OCI-LY7 (cell line): ENCODE data around the gene ZNF609. TPM values are rescaled to one million over a fixed set of nuclear protein-coding genes. Genes with fewer than 3 reads are reported as not detected.

ENCODE experiments used
- BruUV-seq: library from RNA; stranded (reverse); fragments of 400-500 nt; replicated peaks from 2 replicates; lab custom pipeline; 2021; lab: Mats Ljungman, UMichigan
- CTCF ChIA-PET: fragments of 300-600 bp; sonication (Branson Sonifier 250); formaldehyde crosslinking; loops from one replicate; lab custom pipeline; 2022; ENCODE audit warnings: antibody characterized with exemption; ENCODE audit not compliant: unreplicated experiment; lab: Charles Lee
- POLR2A ChIA-PET: fragments of 300-600 bp; sonication (Branson Sonifier 250); formaldehyde crosslinking; loops from one replicate; lab custom pipeline; 2022; ENCODE audit warnings: antibody characterized with exemption; lab: Charles Lee
- DNase-seq: peaks from one replicate; pipeline ENCODE4 v3.0.0-alpha.2; 2015; ENCODE audit warnings: low spot score
- H2AFZ ChIP-seq: fragments of 200-600 bp; sonication (generic), shearing (Covaris generic); 2 replicates; pipeline ENCODE4 v1.6.1; 2014; ENCODE audit warnings: mild to moderate bottlenecking, antibody characterized with exemption, low read length, moderate library complexity
- H3K27ac ChIP-seq: fragments of 200-600 bp; sonication (generic); 2 replicates; pipeline ENCODE4 v1.5.1; 2014; ENCODE audit warnings: mixed run types, low read depth, mild to moderate bottlenecking, moderate library complexity, low read length, inconsistent platforms; ENCODE audit not compliant: poor library complexity, severe bottlenecking
- H3K36me3 ChIP-seq: fragments of 200-600 bp; sonication (generic); 2 replicates; pipeline ENCODE4 v1.6.1; 2014; ENCODE audit warnings: mild to moderate bottlenecking, antibody characterized with exemption, low read length, moderate library complexity, mixed read lengths; ENCODE audit not compliant: insufficient read depth
- H3K4me1 ChIP-seq: fragments of 200-600 bp; sonication (generic); 2 replicates; pipeline ENCODE4 v1.5.1; 2014; ENCODE audit warnings: mild to moderate bottlenecking, low read length; ENCODE audit not compliant: insufficient read depth, poor library complexity, severe bottlenecking
- H3K4me2 ChIP-seq: fragments of 200-600 bp; sonication (generic); 2 replicates; pipeline ENCODE4 v1.6.1; 2014; ENCODE audit warnings: mild to moderate bottlenecking, low read length
- H3K4me3 ChIP-seq: fragments of 200-600 bp; sonication (generic); 2 replicates; pipeline ENCODE4 v1.5.1; 2014; ENCODE audit warnings: mild to moderate bottlenecking, low read depth, low read length; ENCODE audit not compliant: poor library complexity, severe bottlenecking
- H3K79me2 ChIP-seq: fragments of 200-600 bp; sonication (generic); 2 replicates; pipeline ENCODE4 v1.6.1; 2016; ENCODE audit warnings: low read depth, mild to moderate bottlenecking, low read length, moderate library complexity, mixed read lengths; ENCODE audit not compliant: insufficient read depth
- H3K9me2 ChIP-seq: fragments of 200-600 bp; sonication (generic); 2 replicates; pipeline ENCODE4 v1.6.1; 2016; ENCODE audit warnings: mild to moderate bottlenecking, low read length, mixed read lengths; ENCODE audit not compliant: insufficient read depth
- H3K9me3 ChIP-seq: fragments of 200-600 bp; sonication (generic); 2 replicates; pipeline ENCODE4 v1.6.1; 2014; ENCODE audit warnings: mild to moderate bottlenecking, mixed run types, low read length, mixed read lengths
- H4K20me1 ChIP-seq: fragments of 200-600 bp; sonication (generic); 2 replicates; pipeline ENCODE4 v1.6.1; 2014; ENCODE audit warnings: mild to moderate bottlenecking, antibody characterized with exemption, low read length, moderate library complexity, mixed read lengths; ENCODE audit not compliant: insufficient read depth
- EZH2phosphoT487 ChIP-seq: fragments of 200-600 bp; sonication (generic); IDR thresholded peaks from 2 replicates; pipeline ENCODE4 v1.6.1; 2018; ENCODE audit warnings: low read depth, borderline replicate concordance, mild to moderate bottlenecking, mixed run types, antibody characterized with exemption, low read length, moderate library complexity, mixed read lengths
- intact Hi-C: fragments of 100-400 bp; cut with micrococcal nuclease; formaldehyde crosslinking; loops from one replicate; pipeline ENCODE4 v1.10.0; 2022; ENCODE audit not compliant: unreplicated experiment
- total RNA-seq, 2 experiments: library from RNA; depleted of rRNA in 1 of 2; stranded (reverse); fragments of >200 nt in 1 of 2; shearing (Covaris generic) in 1 of 2; gene quantifications; 2 replicates each; pipeline ENCODE4 v1.2.3, GENCODE V29; 2014 to 2022
- TF ChIP-seq, protein P1 (sequence below): fragments of 200-600 bp; sonication (generic); conservative IDR thresholded peaks from 2 replicates; pipeline ENCODE4 v1.5.1; 2014; ENCODE audit warnings: mild to moderate bottlenecking, antibody characterized with exemption, low read length, moderate library complexity, mixed read lengths

ZNF609 gene
- total RNA-seq, 2 experiments from 2014 or later, result 17.2 to 35.1 TPM

DNA sequence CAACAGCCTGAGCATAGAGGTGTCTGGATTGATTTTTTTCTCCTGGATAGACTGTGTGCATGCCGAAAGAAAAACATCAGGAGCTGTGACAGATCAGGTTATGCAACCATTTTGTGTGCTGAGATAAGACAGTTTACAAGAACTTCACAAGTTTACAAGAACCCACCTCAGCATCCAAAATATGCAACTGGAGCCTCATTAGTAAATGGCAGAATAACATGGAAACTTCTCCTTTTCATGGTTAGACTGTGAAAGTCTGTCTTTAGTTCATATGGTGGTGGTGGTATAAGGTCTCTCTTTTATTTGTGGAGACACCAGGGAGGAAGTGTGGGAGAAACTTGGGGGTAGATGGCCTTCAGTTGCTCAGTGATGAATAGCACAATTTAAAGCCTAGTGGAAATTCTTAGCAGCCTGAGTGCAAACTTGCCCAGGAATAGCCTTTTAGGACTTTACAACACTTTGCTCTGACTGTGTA lies 3.7 kb upstream of the ZNF609 start:
- peak overlapping the region; percentile 35 for H3K4me3 ChIP-seq
- H2AFZ ChIP-seq, result peak overlapping the region; percentile 42; the same call in 1 of the 2 replicates
- no TSS peak for BruUV-seq
- peak overlapping the region; percentile 76 for H3K4me2 ChIP-seq
- POLR2A ChIA-PET, result interaction anchor here (1.4 kb wide), 1 partner anchor 75 kb away, joined by 3 read pairs; the partner anchor contains the start of gene PCLAF
- no peak for DNase-seq
- H3K36me3 ChIP-seq, result no peaks in the 10 kb centered on the region
- no peaks in the 10 kb centered on the region for H3K9me3 ChIP-seq
- CTCF ChIA-PET, result no interaction called here
- H3K9me2 ChIP-seq, result no peaks in the 10 kb centered on the region
- H3K27ac ChIP-seq, result peak overlapping the region; percentile 76
- 0 out of 2 replicates have a peak, but pooled peaks cover 4% of the 10 kb centered on the region for H4K20me1 ChIP-seq
- no peak for TF ChIP-seq EZH2phosphoT487
- TF ChIP-seq, protein P1, sequence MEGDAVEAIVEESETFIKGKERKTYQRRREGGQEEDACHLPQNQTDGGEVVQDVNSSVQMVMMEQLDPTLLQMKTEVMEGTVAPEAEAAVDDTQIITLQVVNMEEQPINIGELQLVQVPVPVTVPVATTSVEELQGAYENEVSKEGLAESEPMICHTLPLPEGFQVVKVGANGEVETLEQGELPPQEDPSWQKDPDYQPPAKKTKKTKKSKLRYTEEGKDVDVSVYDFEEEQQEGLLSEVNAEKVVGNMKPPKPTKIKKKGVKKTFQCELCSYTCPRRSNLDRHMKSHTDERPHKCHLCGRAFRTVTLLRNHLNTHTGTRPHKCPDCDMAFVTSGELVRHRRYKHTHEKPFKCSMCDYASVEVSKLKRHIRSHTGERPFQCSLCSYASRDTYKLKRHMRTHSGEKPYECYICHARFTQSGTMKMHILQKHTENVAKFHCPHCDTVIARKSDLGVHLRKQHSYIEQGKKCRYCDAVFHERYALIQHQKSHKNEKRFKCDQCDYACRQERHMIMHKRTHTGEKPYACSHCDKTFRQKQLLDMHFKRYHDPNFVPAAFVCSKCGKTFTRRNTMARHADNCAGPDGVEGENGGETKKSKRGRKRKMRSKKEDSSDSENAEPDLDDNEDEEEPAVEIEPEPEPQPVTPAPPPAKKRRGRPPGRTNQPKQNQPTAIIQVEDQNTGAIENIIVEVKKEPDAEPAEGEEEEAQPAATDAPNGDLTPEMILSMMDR, result no peak
- intact Hi-C loops, result no loop called here
- peaks cover 5% of the 10 kb centered on the region; the same call in 1 of the 2 replicates for H3K79me2 ChIP-seq
- H3K4me1 ChIP-seq, result peaks cover 60% of the 10 kb centered on the region

DNA sequence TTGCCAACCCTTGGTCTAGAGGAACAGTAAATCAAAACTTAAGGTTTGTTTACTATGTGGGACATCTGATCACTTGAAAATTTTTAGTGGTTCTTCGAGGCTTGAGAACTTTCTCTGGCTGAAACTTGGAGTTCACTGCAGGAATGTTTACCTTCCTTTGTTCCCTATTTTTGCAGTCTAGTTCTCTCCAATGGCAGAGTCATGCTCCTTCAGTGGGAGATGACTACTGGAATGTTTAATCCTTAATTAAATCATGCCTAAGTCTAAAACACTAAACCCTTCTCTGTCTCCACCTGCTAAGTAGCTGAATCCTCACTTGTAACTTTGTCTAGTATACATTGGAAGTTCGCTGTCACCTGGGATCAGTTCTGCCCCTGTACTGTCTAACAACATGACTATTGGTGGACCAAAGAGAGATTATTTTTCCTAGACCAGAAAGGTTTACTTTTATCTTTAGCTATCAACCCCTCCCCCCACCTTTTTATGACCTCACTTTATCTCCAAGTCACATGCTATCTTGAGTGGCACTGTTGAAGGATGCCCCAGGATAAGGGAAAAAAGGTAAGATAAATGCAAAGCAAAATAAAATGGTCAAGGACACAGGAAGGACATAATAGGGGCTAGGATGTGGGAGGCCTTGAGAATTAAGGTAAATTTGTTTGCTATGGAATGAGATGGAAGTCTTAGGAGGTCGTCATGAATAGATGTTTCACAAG lies 1.2 kb upstream of the ZNF609 start:
- intact Hi-C loops, result no loop called here

More for the DNA sequence above, 1.2 kb upstream of the ZNF609 start:
- CTCF ChIA-PET, result no interaction called here
- no peak for DNase-seq
- Histone ChIP-seq H3K4me1 (peaks cover 81% of the 10 kb centered on the region), H3K9me2 (no peaks in the 10 kb centered on the region), H4K20me1 (0 out of 2 replicates have a peak, but pooled peaks cover 7% of the 10 kb centered on the region), H3K4me3 (peak overlapping the region; percentile 72), H3K27ac (peak overlapping the region; percentile 44), H3K36me3 (no peaks in the 10 kb centered on the region), H3K79me2 (peaks cover 31% of the 10 kb centered on the region), H2AFZ (peak overlapping the region; percentile 90), H3K4me2 (peak overlapping the region; percentile 76), H3K9me3 (no peaks in the 10 kb centered on the region)
- POLR2A ChIA-PET, result interaction anchor here (0.6 to 1.7 kb wide), 5 partner anchors 18 to 192 kb away, joined by 3 to 7 read pairs (median 3); partner anchors contain the start of gene TRIP4
- TF ChIP-seq, protein P1, result no peak
- TF ChIP-seq EZH2phosphoT487, result no peak
- no TSS peak for BruUV-seq
